GM20000 (cell line): ENCODE results near the gene MPC2.
"Not testable (repeated sequence)": the region's sequence is repeated elsewhere in the genome, so short reads cannot be mapped to it uniquely, and the experiment has no call there.

Experiments used
- DNase-seq: peaks from one replicate; pipeline ENCODE4 v3.0.0; 2012; ENCODE audit warnings: low spot score
- TF ChIP-seq, protein P1 (sequence below): IDR thresholded peaks from 2 replicates; pipeline ENCODE4 v1.5.1; 2012; ENCODE audit warnings: mild to moderate bottlenecking, control low read depth; ENCODE audit errors: extremely low read depth, missing control alignments

MPC2 gene

DNA sequence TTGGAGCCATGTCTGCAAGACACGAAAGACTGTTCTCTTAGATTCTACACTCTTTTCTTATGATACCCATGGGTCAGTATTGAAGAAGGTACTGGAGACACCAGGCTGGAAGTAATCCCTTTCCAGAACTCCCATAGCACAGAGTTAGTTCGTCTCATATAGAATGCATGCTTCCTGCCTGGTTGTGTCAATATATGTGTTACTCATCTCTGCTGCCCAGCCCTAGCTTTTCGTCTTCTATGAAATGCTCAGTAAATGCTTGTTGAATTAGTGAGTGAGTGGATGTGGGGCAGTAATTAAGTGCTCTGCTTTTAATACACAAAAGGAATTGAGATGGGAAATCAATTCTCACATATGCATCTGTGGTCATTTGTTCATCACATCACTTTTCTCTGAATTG lies 55.1 kb downstream of the MPC2 start:
- TF ChIP-seq, protein P1, sequence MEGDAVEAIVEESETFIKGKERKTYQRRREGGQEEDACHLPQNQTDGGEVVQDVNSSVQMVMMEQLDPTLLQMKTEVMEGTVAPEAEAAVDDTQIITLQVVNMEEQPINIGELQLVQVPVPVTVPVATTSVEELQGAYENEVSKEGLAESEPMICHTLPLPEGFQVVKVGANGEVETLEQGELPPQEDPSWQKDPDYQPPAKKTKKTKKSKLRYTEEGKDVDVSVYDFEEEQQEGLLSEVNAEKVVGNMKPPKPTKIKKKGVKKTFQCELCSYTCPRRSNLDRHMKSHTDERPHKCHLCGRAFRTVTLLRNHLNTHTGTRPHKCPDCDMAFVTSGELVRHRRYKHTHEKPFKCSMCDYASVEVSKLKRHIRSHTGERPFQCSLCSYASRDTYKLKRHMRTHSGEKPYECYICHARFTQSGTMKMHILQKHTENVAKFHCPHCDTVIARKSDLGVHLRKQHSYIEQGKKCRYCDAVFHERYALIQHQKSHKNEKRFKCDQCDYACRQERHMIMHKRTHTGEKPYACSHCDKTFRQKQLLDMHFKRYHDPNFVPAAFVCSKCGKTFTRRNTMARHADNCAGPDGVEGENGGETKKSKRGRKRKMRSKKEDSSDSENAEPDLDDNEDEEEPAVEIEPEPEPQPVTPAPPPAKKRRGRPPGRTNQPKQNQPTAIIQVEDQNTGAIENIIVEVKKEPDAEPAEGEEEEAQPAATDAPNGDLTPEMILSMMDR: no peak
- no peak for DNase-seq

DNA sequence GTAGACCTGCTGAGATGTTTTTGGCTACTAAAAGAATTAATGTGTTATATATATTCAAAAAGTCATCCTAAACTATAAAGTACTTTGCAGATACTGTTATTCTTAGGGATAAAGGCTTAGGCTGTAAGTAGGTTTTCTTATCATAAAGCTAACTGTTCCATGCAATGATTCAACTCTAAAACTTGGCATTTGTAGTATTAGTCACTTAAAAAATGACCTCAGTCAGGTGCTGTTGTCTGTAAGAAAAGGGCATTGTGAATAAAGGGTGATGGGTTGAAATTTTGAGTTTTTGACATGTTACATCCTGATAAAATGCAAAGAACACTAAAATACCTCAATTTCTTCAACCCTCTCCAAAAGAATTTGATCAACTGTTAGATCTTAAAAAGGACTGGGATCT lies 55.8 kb downstream of the MPC2 start:
- TF ChIP-seq, protein P1: no peak
- DNase-seq: no peak

DNA sequence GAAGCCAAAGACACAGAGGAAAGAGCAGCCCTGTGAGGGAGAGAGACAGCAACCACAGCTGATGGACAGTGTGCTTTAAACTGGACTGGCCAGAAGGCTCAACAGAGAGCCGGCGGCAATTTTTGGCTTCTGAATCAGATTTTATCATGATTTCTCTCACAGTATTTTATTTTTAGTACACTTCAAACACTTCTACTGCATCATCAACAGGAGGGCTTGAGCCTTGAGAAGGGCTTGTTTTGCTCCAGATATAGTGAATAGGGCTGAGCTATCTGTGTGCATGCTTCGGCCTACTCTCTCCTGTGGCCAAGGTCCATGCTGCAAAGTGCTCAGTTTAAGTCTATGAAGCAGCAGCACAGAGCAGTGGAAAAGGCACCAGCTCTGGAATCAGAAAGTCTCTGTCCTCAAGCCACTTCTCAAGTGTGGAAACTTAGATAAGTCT lies 56.3 kb downstream of the MPC2 start:
- no peak for DNase-seq
- TF ChIP-seq, protein P1: no peak

DNA sequence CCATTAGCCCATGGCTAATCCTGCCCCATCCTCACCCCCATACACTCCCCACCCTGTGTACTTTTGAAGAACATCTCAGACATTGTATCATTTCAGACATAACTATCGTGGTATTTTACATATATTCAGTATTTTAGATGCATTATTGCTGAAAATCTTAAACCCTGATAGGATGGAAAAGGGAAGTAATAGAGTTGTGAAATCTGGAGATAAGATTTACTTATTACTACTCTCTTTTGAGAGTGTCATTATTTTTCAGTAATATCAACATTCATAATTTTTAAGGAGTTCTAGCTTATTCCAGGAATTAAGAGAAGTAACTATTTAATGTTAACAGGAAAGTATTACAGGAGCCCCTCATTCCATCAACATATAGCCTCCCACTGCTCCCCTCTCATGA lies 57.4 kb downstream of the MPC2 start:
- TF ChIP-seq, protein P1: no peak
- no peak for DNase-seq

DNA sequence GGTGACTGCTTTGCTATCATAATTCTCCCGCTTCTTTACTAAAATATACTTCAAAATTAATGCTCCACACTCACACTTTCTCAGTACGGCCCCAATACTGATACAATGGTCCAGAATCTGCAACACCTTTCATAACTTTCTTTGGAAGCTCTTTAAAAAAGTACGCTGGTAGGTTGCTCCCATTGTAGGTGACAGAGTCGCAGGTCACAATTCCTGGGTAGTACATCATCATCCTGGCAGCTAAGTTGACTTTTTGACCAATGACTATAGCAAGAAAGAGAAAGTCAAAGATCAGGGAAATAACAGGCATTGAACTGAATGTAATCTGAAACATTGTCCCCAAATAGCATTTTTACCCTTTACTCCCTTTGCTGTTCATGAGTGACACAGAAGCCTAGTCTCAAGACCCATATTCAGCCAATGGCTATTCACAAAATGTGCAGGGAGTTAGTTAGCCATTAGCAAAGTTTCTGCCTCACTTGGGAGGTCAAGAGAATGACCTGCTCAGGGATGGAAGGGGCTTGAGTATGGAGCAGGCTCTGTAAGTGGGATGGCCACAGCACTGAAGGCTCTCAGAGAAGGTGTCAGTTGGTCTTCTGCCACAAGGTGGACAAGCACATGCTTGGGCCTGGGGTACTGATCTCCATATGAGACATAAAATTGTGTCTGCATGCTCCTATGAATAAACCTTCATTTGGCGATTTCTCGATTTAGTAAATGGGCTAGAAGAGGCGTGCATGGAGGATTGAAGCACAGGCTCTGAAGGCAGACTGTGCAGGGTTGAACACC lies 58.3 kb downstream of the MPC2 start:
- no peak for DNase-seq
- TF ChIP-seq, protein P1: no peak

DNA sequence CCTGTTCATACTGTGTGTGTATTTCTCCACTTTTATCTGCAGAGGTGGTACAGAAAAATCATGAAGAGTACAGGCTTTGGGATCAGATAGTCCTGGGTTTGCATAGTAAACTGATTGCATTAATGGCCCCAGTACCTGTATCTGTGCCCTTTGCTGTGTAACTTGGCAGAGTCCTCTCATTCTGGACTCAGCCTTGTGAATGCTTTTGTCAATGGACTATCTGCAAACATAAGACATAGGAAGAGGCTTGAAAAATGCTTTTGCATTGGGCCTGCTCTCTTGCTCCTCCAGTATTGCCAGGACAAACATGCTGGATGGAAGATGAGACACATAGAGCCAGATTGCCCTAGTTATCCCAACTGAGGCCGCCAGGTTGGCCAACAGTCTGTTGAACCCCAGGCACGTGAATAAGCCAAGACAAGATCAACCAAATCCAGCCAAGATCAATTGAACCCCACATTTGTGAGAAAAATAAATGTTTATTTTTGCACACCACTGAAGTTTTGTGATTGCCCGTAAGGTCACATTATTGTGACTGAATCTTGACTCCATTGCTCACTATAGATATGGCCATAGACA lies 60.2 kb downstream of the MPC2 start:
- TF ChIP-seq, protein P1: no peak

DNA sequence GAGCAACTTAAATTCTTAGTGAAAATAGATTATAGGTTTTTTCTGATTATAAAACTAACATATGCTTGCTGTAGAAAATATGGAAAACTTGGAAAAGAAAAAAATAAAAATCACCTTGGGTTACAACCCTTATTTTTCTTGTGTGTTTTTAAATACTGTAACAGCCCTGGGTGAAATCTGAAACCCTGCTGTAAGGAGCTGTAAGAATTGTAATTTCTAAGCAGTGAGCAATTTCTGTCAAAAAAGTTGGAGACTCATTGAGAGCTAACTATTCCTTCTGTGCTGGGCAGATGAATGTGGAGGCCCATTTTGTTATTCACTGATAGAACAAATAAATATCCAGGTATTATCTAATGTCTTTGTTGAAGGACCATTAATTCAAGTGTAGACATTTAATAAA lies 65.5 kb downstream of the MPC2 start:
- no peak for DNase-seq

More for the DNA sequence above, 60.2 kb downstream of the MPC2 start:
- DNase-seq: no peak

DNA sequence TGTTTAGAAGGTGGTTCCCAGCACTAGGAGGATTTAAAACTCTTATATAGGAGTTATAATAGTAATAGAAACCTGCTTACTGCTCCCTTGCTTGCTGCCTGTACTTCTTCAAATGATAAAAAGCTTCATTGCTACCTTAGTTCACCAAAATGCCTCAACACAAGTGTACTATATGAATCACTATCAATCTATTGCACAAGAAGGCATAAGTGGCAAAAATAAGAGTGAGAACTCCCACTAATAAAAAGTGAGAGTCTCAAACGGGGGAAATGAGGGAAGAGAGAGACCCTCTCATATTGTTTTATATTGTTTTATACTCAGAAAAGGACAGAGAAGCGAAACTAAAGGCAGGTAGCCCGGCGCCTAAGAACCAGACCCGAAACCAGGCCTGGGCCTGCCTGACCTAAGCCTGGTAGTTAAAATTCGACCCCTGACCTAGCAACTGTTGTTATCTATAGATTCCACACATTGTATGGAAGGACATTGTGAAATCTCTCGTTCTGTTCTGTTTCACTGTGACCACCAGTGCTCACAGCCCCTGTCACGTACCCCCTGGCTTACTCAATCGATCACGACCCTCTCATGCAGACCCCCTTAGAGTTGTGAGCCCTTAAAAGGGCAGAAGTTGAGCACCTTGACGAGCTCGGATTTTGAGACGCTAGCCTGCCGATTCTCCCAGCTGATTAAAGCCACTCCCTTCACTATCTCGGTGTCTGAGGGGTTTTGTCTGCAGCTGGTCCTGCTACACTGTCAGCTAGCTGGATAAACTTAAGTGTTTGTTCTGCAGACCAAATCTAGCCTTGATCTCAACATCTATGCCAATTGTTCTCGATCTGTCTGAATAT lies 67.5 kb downstream of the MPC2 start:
- DNase-seq: not testable (repeated sequence)

More for the DNA sequence above, 65.5 kb downstream of the MPC2 start:
- TF ChIP-seq, protein P1: no peak

DNA sequence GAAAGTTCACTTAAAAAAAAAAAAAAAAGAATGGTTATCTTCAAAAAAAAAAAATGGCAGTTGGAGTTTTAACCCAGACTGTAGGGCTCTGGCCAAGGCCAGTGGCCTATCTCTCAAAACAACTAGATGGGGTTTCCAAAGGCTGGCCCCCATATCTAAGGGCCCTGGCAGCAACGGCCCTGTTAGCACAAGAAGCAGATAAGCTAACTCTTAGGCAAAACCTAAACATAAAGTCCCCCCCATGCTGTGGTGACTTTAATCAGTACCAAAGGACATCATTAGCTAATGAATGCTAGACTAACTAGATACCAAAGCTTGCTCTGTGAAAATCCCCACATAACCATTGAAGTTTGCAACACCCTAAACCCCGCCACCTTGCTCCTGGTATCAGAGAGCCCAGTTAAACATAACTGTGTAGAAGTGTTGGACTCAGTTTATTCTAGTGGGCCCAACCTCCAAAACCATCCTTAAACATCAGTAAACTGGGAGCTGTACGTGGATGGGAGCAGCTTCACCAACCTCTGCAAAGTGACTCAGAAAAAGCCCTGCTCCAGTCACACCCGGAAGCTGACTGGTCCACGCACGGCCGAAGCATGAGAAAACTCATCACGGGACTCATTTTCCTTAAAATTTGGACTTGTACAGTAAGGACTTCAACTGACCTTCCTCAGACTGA lies 70.0 kb downstream of the MPC2 start:
- not testable (repeated sequence) for DNase-seq
